ENCODE results near the gene TEC. TPM values are rescaled to one million over a fixed set of nuclear protein-coding genes. Genes with fewer than 3 reads are reported as not detected.

TEC gene
- total and polyA plus RNA-seq, 4 donors: 0.98 to 2.6 (median 1.6) TPM

- no peak overlapping the region for H3K27ac ChIP-seq (ENCODE audit: low read depth, low read length)
- DNase-seq (ENCODE audit: low read depth in 4 of 6, low spot score in 6 of 6): no peak
- WGBS (ENCODE audit: insufficient coverage): 73% methylated on average over 3 of the region's 3 CpGs
Measured at GRCh38 chr4:48157271-48157670, 112.4 kb downstream of the TEC start.

GRCh38 chr4:48156423-48156822 lies 113.2 kb downstream of the TEC start:
- Histone ChIP-seq H3K27me3 (ENCODE audit: control insufficient read depth, insufficient read depth, low read length) (no peaks in the 10 kb centered on the region), H3K27ac (ENCODE audit: low read depth, low read length) (no peak overlapping the region), H3K9me3 (ENCODE audit: control insufficient read depth, insufficient read depth, low read length) (peaks cover 12% of the 10 kb centered on the region), H3K4me3 (ENCODE audit: low read depth, low read length) (no peak overlapping the region), H3K4me1 (ENCODE audit: control insufficient read depth, insufficient read depth, low read length) (no peaks in the 10 kb centered on the region), H3K36me3 (ENCODE audit: control insufficient read depth, insufficient read depth, low read length) (no peaks in the 10 kb centered on the region)
- no CpG with 5 or more reads among the region's 1 CpG for WGBS (ENCODE audit: insufficient coverage)
- DNase-seq (ENCODE audit: low read depth in 4 of 6, low spot score in 6 of 6): no peak

More at GRCh38 chr4:48157271-48157670, 112.4 kb downstream of the TEC start:
- Histone ChIP-seq H3K9me3 (ENCODE audit: control insufficient read depth, insufficient read depth, low read length) (peaks cover 12% of the 10 kb centered on the region), H3K4me1 (ENCODE audit: control insufficient read depth, insufficient read depth, low read length) (no peaks in the 10 kb centered on the region), H3K4me3 (ENCODE audit: low read depth, low read length) (no peak overlapping the region), H3K36me3 (ENCODE audit: control insufficient read depth, insufficient read depth, low read length) (no peaks in the 10 kb centered on the region), H3K27me3 (ENCODE audit: control insufficient read depth, insufficient read depth, low read length) (no peaks in the 10 kb centered on the region)

GRCh38 chr4:48153791-48154550 lies 115.7 kb downstream of the TEC start:
- WGBS (ENCODE audit: insufficient coverage): no CpG with 5 or more reads among the region's 1 CpG
- no peaks in the 10 kb centered on the region for H3K27me3 ChIP-seq (ENCODE audit: control insufficient read depth, insufficient read depth, low read length)
- H3K36me3 ChIP-seq (ENCODE audit: control insufficient read depth, insufficient read depth, low read length): no peaks in the 10 kb centered on the region
- no peaks in the 10 kb centered on the region for H3K4me1 ChIP-seq (ENCODE audit: control insufficient read depth, insufficient read depth, low read length)
- peaks cover 12% of the 10 kb centered on the region for H3K9me3 ChIP-seq (ENCODE audit: control insufficient read depth, insufficient read depth, low read length)
- DNase-seq (ENCODE audit: low read depth in 4 of 6, low spot score in 6 of 6): no peak
- no peak overlapping the region for H3K4me3 ChIP-seq (ENCODE audit: low read depth, low read length)
- H3K27ac ChIP-seq (ENCODE audit: low read depth, low read length): no peak overlapping the region

GRCh38 chr4:48152259-48152658 lies 117.4 kb downstream of the TEC start:
- Histone ChIP-seq H3K36me3 (ENCODE audit: control insufficient read depth, insufficient read depth, low read length) (no peaks in the 10 kb centered on the region), H3K27me3 (ENCODE audit: control insufficient read depth, insufficient read depth, low read length) (no peaks in the 10 kb centered on the region), H3K27ac (ENCODE audit: low read depth, low read length) (no peak overlapping the region), H3K4me3 (ENCODE audit: low read depth, low read length) (no peak overlapping the region), H3K4me1 (ENCODE audit: control insufficient read depth, insufficient read depth, low read length) (no peaks in the 10 kb centered on the region), H3K9me3 (ENCODE audit: control insufficient read depth, insufficient read depth, low read length) (peaks cover 12% of the 10 kb centered on the region)
- no CpG with 5 or more reads among the region's 5 CpGs for WGBS (ENCODE audit: insufficient coverage)
- no peak for DNase-seq (ENCODE audit: low read depth in 4 of 6, low spot score in 6 of 6)

GRCh38 chr4:48149827-48150370 lies 119.7 kb downstream of the TEC start:
- Histone ChIP-seq H3K9me3 (ENCODE audit: control insufficient read depth, insufficient read depth, low read length) (peaks cover 7% of the 10 kb centered on the region), H3K27me3 (ENCODE audit: control insufficient read depth, insufficient read depth, low read length) (no peaks in the 10 kb centered on the region), H3K4me1 (ENCODE audit: control insufficient read depth, insufficient read depth, low read length) (no peaks in the 10 kb centered on the region), H3K27ac (ENCODE audit: low read depth, low read length) (no peak overlapping the region), H3K36me3 (ENCODE audit: control insufficient read depth, insufficient read depth, low read length) (no peaks in the 10 kb centered on the region), H3K4me3 (ENCODE audit: low read depth, low read length) (no peak overlapping the region)
- 88% methylated on average over 3 of the region's 3 CpGs for WGBS (ENCODE audit: insufficient coverage)
- no peak for DNase-seq (ENCODE audit: low read depth in 4 of 6, low spot score in 6 of 6)

GRCh38 chr4:48147621-48148020 lies 122.0 kb downstream of the TEC start:
- Histone ChIP-seq H3K27me3 (ENCODE audit: control insufficient read depth, insufficient read depth, low read length) (no peaks in the 10 kb centered on the region), H3K4me3 (ENCODE audit: low read depth, low read length) (no peak overlapping the region), H3K9me3 (ENCODE audit: control insufficient read depth, insufficient read depth, low read length) (no peaks in the 10 kb centered on the region), H3K27ac (ENCODE audit: low read depth, low read length) (no peak overlapping the region), H3K36me3 (ENCODE audit: control insufficient read depth, insufficient read depth, low read length) (no peaks in the 10 kb centered on the region), H3K4me1 (ENCODE audit: control insufficient read depth, insufficient read depth, low read length) (no peaks in the 10 kb centered on the region)
- DNase-seq (ENCODE audit: low read depth in 4 of 6, low spot score in 6 of 6): no peak
- WGBS (ENCODE audit: insufficient coverage): no CpG with 5 or more reads among the region's 1 CpG

- peak in 3 of 6 donors; percentile 25 to 85 (median 66) for DNase-seq (ENCODE audit: low read depth in 4 of 6, low spot score in 6 of 6)
- H3K27me3 ChIP-seq (ENCODE audit: control insufficient read depth, insufficient read depth, low read length): no peaks in the 10 kb centered on the region
- no peak overlapping the region for H3K4me3 ChIP-seq (ENCODE audit: low read depth, low read length)
- H3K9me3 ChIP-seq (ENCODE audit: control insufficient read depth, insufficient read depth, low read length): no peaks in the 10 kb centered on the region
- H3K27ac ChIP-seq (ENCODE audit: low read depth, low read length): no peak overlapping the region
- WGBS (ENCODE audit: insufficient coverage): no CpG with 5 or more reads among the region's 2 CpGs
- H3K36me3 ChIP-seq (ENCODE audit: control insufficient read depth, insufficient read depth, low read length): no peaks in the 10 kb centered on the region
- H3K4me1 ChIP-seq (ENCODE audit: control insufficient read depth, insufficient read depth, low read length): peaks cover 3% of the 10 kb centered on the region
Measured at GRCh38 chr4:48141048-48141447, 128.6 kb downstream of the TEC start.

- H3K4me1 ChIP-seq (ENCODE audit: control insufficient read depth, insufficient read depth, low read length): peaks cover 3% of the 10 kb centered on the region
- no peaks in the 10 kb centered on the region for H3K36me3 ChIP-seq (ENCODE audit: control insufficient read depth, insufficient read depth, low read length)
- no peaks in the 10 kb centered on the region for H3K9me3 ChIP-seq (ENCODE audit: control insufficient read depth, insufficient read depth, low read length)
- H3K27ac ChIP-seq (ENCODE audit: low read depth, low read length): no peak overlapping the region
- no peaks in the 10 kb centered on the region for H3K27me3 ChIP-seq (ENCODE audit: control insufficient read depth, insufficient read depth, low read length)
- no peak overlapping the region for H3K4me3 ChIP-seq (ENCODE audit: low read depth, low read length)
- peak in 2 of 6 donors; percentile 28 to 68 for DNase-seq (ENCODE audit: low read depth in 4 of 6, low spot score in 6 of 6)
- no CpG with 5 or more reads among the region's 3 CpGs for WGBS (ENCODE audit: insufficient coverage)
Measured at GRCh38 chr4:48139691-48140090, 129.9 kb downstream of the TEC start.

- DNase-seq (ENCODE audit: low read depth in 4 of 6, low spot score in 6 of 6): no peak
Measured at GRCh38 chr4:48138936-48139335, 130.7 kb downstream of the TEC start.

GRCh38 chr4:48138511-48138910 lies 131.1 kb downstream of the TEC start:
- no peak overlapping the region for H3K4me3 ChIP-seq (ENCODE audit: low read depth, low read length)
- WGBS (ENCODE audit: insufficient coverage): 100% methylated on average over 2 of the region's 7 CpGs
- H3K36me3 ChIP-seq (ENCODE audit: control insufficient read depth, insufficient read depth, low read length): no peaks in the 10 kb centered on the region
- H3K9me3 ChIP-seq (ENCODE audit: control insufficient read depth, insufficient read depth, low read length): no peaks in the 10 kb centered on the region
- no peak overlapping the region for H3K27ac ChIP-seq (ENCODE audit: low read depth, low read length)
- DNase-seq (ENCODE audit: low read depth in 4 of 6, low spot score in 6 of 6): no peak
- H3K4me1 ChIP-seq (ENCODE audit: control insufficient read depth, insufficient read depth, low read length): peaks cover 3% of the 10 kb centered on the region
- no peaks in the 10 kb centered on the region for H3K27me3 ChIP-seq (ENCODE audit: control insufficient read depth, insufficient read depth, low read length)

More at GRCh38 chr4:48138936-48139335, 130.7 kb downstream of the TEC start:
- Histone ChIP-seq H3K4me1 (ENCODE audit: control insufficient read depth, insufficient read depth, low read length) (peaks cover 3% of the 10 kb centered on the region), H3K27me3 (ENCODE audit: control insufficient read depth, insufficient read depth, low read length) (no peaks in the 10 kb centered on the region), H3K27ac (ENCODE audit: low read depth, low read length) (no peak overlapping the region), H3K4me3 (ENCODE audit: low read depth, low read length) (no peak overlapping the region), H3K9me3 (ENCODE audit: control insufficient read depth, insufficient read depth, low read length) (no peaks in the 10 kb centered on the region), H3K36me3 (ENCODE audit: control insufficient read depth, insufficient read depth, low read length) (no peaks in the 10 kb centered on the region)
- WGBS (ENCODE audit: insufficient coverage): 92% methylated on average over 2 of the region's 3 CpGs
